ENCODE results near the gene PLCG2. TPM values are rescaled to one million over a fixed set of nuclear protein-coding genes. Genes with fewer than 3 reads are reported as not detected.

Gene PLCG2
- total and polyA plus RNA-seq, 2 of the 8 experiments (the other 6 are each of a cell fraction or from before 2014, with no cell fraction given), result 6.1 to 6.9 TPM

DNA sequence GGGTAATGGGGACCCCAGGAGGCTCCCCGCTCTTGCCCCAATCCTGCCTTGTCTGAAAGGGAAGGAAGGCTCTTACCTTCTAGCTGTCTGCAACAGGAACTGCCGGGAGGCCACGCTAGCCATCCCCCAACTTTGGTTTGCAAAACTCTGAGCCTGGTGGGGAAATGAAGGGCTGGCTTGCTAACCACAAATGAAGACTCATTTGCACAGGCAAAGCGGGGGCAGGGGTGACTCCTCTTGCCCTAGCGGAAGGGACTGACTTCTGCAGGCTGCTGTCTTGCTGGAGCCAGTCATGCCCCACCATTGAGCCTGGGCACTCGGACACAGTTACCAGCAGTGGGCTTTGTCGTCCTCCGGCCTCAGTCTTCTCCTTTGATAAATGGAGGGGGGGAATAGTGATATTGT lies 52.6 kb downstream of the PLCG2 start:
- no peak overlapping the region for H4K8ac ChIP-seq (ENCODE audit: extremely low read depth, insufficient read depth, low read length)
- 81% methylated on average over 8 of the region's 8 CpGs; no CpG with 5 or more reads in 1 of the 2 experiments for WGBS, 2 experiments (ENCODE audit: extremely low coverage in 1 of 2, insufficient coverage in 1 of 2, insufficient read length in 1 of 2, insufficient replicate concordance in 2 of 2, low coverage in 1 of 2, low lambda C conversion rate in 2 of 2, missing lambda C conversion rate in 1 of 2)
- H3K56ac ChIP-seq (replicated peaks; ENCODE audit: insufficient read length, low read depth, low read length), result no peak overlapping the region
- no peak overlapping the region for H2AFZ ChIP-seq (ENCODE audit: low read length)
- no peak overlapping the region for H3K9ac ChIP-seq (replicated peaks in 1 of 4; ENCODE audit: extremely low read depth in 1 of 4, low read depth in 3 of 4, low read length in 3 of 4)
- H3K23ac ChIP-seq (ENCODE audit: insufficient read length), result no peak overlapping the region
- ChIA-PET POLR2A (ENCODE audit: partially characterized antibody) (no interaction called here), CTCF (ENCODE audit: partially characterized antibody) (interaction anchor here (1.9 to 6.2 kb wide), 2 partner anchors 10 to 24 kb away, joined by 5 to 28 read pairs; no protein-coding TSS in a partner anchor)
- no peaks in the 10 kb centered on the region for H3K36me3 ChIP-seq (ENCODE audit: control insufficient read depth in 2 of 4, insufficient read depth in 4 of 4, low read length in 3 of 4)
- H4K91ac ChIP-seq (replicated peaks; ENCODE audit: insufficient read length, low read length), result no peak overlapping the region
- H3K18ac ChIP-seq (ENCODE audit: extremely low read depth, low read length), result no peak overlapping the region
- no peak overlapping the region for H2AK5ac ChIP-seq (ENCODE audit: low read depth, low read length)
- no peak overlapping the region for H3K4me2 ChIP-seq (ENCODE audit: insufficient read depth in 1 of 2, low read depth in 2 of 2, low read length in 2 of 2)
- H3K4me3 ChIP-seq (ENCODE audit: extremely low read depth in 1 of 4, insufficient read depth in 2 of 4, low read depth in 3 of 4, low read length in 4 of 4), result no peak overlapping the region
- FAIRE-seq (no peak), DNase-seq (ENCODE audit: low read depth in 1 of 2, low spot score in 2 of 2) (no peak)
- no peaks in the 10 kb centered on the region; a peak in 1 of 4 replicates for H3K9me3 ChIP-seq (ENCODE audit: insufficient read depth in 2 of 2, low read depth in 1 of 2, low read length in 1 of 2)
- H3K4me1 ChIP-seq (replicated peaks in 1 of 4; ENCODE audit: control insufficient read depth in 3 of 4, insufficient read depth in 4 of 4, low read length in 3 of 4), result peaks cover 0 to 7% (median 1%) of the 10 kb centered on the region in 4 experiments; a peak in 2 of 7 replicates
- H2BK12ac ChIP-seq (ENCODE audit: low read depth, low read length), result no peak overlapping the region
- H3K27me3 ChIP-seq (replicated peaks in 1 of 4; ENCODE audit: control insufficient read depth in 3 of 4, extremely low read depth in 1 of 4, insufficient read depth in 3 of 4, low read length in 3 of 4), result no peaks in the 10 kb centered on the region; a peak in 1 of 7 replicates
- no peak overlapping the region for H3K14ac ChIP-seq (ENCODE audit: insufficient read length)
- no peak for TF ChIP-seq RFX5 (IDR thresholded peaks at IDR 0.05; ENCODE audit: borderline replicate concordance, low read depth, low read length)
- TF ChIP-seq FOSL1 (IDR thresholded peaks at IDR 0.05; ENCODE audit: insufficient read depth, low read depth, low read length), result no peak
- no peak for TF ChIP-seq RAD21 (IDR thresholded peaks at IDR 0.05 in 1 of 2, conservative IDR thresholded peaks at IDR 0.05 in 1 of 2; ENCODE audit: low read depth in 2 of 2, low read length in 2 of 2)
- TF ChIP-seq, protein P1, sequence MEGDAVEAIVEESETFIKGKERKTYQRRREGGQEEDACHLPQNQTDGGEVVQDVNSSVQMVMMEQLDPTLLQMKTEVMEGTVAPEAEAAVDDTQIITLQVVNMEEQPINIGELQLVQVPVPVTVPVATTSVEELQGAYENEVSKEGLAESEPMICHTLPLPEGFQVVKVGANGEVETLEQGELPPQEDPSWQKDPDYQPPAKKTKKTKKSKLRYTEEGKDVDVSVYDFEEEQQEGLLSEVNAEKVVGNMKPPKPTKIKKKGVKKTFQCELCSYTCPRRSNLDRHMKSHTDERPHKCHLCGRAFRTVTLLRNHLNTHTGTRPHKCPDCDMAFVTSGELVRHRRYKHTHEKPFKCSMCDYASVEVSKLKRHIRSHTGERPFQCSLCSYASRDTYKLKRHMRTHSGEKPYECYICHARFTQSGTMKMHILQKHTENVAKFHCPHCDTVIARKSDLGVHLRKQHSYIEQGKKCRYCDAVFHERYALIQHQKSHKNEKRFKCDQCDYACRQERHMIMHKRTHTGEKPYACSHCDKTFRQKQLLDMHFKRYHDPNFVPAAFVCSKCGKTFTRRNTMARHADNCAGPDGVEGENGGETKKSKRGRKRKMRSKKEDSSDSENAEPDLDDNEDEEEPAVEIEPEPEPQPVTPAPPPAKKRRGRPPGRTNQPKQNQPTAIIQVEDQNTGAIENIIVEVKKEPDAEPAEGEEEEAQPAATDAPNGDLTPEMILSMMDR (IDR thresholded peaks at IDR 0.05; ENCODE audit: control extremely low read depth in 1 of 3, insufficient read depth in 1 of 3, low read depth in 1 of 3, low read length in 3 of 3), result peak in 1 of 3 experiments; percentile 15; a peak in 1 of 4 replicates
- no peak for TF ChIP-seq EZH2 (IDR thresholded peaks at IDR 0.05; ENCODE audit: low read depth, low read length, severe bottlenecking)
- H3K79me2 ChIP-seq (ENCODE audit: control insufficient read depth in 1 of 2, insufficient read depth in 2 of 2, low read length in 2 of 2), result no peaks in the 10 kb centered on the region
- H3K23me2 ChIP-seq (ENCODE audit: low read depth, low read length), result no peaks in the 10 kb centered on the region
- H2BK15ac ChIP-seq (ENCODE audit: low read length), result no peak overlapping the region
- no peak overlapping the region for H2BK5ac ChIP-seq (ENCODE audit: low read depth, low read length)
- no peak overlapping the region for H3K4ac ChIP-seq (replicated peaks; ENCODE audit: insufficient read length, low read depth, low read length)
- H3K27ac ChIP-seq (ENCODE audit: low read depth, low read length), result no peak overlapping the region
- no peak overlapping the region for H2BK120ac ChIP-seq (replicated peaks; ENCODE audit: low read depth, low read length)
- no peak overlapping the region for H4K5ac ChIP-seq (ENCODE audit: insufficient read length, low read depth, low read length)
- no peaks in the 10 kb centered on the region for H4K20me1 ChIP-seq (replicated peaks in 1 of 2; ENCODE audit: control insufficient read depth in 1 of 2, insufficient read depth in 2 of 2, low read length in 2 of 2)
- H2BK20ac ChIP-seq (ENCODE audit: low read length), result no peak overlapping the region
- no peaks in the 10 kb centered on the region for H3K79me1 ChIP-seq (ENCODE audit: low read depth, low read length)
